GM19455 (cell line): ENCODE data around the gene HRH1.
"Not testable (repeated sequence)": the region's sequence is repeated elsewhere in the genome, so short reads cannot be mapped to it uniquely, and the experiment has no call there.

Experiments
- ATAC-seq: cut with Tn5 transposase; IDR thresholded peaks from one replicate; pipeline ENCODE4 v1.9.1; 2021; ENCODE audit not compliant: unreplicated experiment

HRH1 gene

DNA sequence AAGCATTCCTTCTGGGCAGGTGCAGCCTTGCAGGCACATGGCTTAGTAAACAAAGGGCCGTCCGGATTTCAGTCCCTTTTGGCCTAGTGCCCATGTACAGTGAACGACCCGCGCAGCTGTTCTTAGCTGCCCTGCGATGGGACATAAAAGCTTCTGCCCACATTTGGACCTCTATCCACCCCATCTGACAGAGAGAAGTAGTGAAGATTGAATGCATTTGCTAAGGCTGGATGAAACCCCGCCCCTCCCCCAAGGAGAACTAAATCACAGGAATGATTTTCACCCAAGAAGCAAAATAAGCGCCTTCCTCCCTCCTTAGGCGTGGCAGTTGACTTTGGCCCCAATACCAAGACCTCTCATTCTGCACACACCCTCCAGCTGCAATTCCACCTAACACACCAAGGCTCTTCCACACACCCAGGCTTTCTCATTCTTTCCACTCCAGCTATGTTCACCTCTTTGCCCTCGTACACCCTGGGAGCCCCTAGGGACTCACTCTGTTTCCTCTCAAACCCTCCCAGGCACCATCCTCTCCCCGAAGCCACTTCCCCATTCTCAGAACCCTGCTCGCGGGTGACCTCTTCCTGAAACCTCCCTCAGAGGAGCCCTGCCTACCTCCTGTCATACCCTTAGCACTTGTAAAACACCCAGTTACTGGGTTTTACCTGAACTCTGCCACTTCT lies 14.1 kb upstream of the HRH1 start:
- ATAC-seq, result peak; percentile 85

DNA sequence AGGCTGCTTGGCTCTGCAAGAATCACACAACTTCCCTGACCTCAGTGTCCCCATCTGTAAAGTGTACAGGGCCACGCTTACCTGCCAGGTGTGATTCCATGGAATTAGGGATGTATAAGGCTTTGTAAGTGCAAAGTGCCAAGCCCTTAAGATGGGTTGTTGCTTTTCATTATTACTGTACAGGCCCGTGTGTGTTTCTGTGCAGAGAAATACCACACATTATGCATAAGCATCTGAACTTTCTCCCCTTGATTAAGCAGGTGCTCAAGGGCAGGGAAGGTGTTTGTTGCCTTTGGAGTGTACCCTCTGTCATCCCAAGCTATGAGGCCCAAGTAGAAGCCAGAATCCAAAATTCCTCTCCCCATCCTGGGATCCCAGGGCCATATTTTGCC lies 13.6 kb upstream of the HRH1 start:
- ATAC-seq, result peak; percentile 28

GRCh38 chr3:11143476-11143875 lies 10.8 kb upstream of the HRH1 start:
- ATAC-seq, result no peak

DNA sequence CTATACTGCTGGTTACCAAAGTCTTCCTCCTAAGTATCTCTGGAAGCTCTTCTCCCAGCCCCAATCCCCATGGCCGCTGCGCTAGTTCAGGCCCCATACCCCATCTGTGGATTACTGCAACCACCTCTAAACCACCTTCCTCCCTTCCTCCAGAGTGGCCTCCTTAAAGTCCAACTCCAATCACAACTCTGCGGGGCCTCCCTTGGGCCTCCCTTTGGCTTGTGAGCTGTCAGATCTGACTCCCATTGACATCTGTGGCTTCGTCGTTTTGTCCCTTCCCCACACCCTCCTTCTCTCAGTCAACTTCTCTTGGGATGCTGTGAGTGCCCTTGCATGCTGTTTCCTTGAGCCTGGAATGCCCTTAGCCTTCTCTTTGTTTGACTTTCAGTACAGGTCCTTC lies 9.3 kb upstream of the HRH1 start:
- ATAC-seq, result no peak

DNA sequence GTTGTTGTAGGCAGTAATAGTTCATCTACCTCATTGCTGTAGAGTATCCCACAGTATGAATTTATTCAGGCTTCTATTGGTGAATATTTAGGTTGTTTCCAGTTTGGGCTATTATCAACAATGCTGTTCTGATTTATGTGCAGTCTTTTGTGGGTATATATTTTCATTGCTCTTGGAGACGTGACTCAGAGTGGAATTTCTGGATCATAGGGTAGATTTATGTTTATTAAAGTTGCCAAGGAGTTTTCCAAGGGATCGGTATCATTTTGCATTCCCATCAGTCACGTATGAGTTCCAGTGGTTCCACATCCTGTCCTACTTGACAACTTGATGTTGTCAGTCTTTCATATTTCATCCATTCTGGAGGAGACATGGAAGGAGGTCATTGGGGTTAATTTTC lies 8.4 kb upstream of the HRH1 start:
- ATAC-seq, result no peak

GRCh38 chr3:11146773-11147660 lies 7.3 kb upstream of the HRH1 start:
- no peak for ATAC-seq

GRCh38 chr3:11150256-11150655 lies 4.0 kb upstream of the HRH1 start:
- no peak for ATAC-seq

DNA sequence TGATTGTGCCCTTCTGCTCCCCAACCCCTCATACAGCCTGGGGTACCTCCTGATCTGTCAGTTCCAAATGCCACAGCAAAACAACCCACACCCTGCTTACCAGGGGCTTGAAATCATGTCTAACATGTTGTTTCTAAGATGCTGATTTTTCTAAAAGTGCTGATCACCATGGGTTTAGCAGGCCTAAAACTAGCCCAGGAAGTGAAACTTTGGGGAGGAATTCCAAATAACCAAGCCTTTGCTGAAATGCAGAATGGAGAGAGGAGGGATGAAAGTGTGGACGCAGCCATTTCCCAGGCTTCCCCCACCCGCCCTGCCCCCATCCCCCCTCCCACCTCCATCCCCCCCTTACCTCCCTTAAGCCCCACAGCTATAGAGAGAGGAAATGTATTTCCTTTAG lies 2.0 kb upstream of the HRH1 start:
- no peak for ATAC-seq

DNA sequence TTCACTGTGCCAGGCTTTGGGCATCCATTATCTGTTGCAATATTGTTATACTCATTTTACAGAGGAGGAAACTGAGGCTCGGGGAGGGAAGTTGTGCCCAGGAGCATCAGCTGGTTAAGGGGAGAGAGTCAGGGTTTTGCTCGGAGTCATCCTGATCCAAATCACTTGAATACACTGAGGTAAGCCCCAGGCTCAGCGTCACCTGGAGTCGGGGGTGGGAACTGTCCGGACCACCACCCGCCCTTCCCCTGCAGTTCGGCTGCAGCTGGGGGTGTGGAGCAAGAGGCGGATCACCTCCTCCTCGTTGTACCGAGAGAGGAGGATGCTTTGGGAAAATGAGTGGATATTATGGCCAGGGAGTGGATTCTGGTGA lies 646 bp downstream of the HRH1 start:
- ATAC-seq, result no peak

DNA sequence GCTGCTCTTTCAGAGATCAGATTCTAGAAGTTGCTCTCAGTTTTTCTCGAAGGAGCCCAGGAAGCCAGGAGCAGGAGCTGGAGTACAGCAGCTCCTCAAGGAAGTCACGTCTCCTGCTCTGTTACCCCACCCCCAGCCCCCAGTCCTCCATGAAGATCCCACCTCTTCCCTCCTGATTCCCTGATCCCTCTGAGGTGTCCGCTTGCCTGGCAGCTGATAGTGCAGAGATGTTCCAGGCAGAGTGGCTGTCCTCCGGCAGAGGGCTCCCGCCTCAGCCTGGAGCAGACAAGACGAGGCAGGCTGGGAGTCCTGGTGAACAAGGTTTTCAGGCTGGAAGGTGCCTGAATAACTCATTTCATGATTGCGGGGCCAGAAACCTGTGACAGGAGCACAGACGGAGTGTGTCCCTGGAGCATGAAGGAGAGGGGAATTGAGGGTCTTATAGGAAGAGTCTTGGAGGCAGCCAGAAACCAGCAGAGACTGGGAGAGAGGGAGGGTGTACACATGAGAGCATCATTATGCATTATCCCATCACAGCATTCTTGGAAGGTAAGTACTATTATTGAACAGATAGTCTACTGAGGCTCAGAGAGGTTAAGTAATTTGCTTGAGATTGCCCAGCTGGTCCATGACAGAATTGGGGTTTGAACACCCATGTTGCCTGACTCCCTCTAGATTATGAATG lies 1.2 kb downstream of the HRH1 start:
- ATAC-seq, result no peak

DNA sequence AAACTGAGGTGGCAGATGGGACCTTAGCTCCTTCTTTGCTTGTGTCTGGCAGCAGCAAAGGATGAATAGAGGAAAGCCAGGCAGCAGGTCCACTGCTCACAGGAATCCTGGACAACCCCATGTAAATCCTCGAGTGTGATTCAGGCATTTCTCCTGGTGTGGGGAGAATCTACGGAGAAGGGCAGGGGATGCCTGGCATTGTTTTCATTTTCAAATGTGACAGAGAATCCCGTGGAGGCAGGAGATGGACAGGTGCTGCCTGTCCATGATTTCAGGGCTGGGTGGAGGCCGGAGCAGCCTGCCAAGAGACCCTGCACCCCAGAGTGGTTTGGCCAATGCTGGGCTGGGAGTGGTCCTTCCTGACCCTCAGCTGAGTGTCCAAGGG lies 1.7 kb downstream of the HRH1 start:
- no peak for ATAC-seq

- no peak for ATAC-seq
These were observed 3.1 kb downstream of the HRH1 start for GRCh38 chr3:11157421-11157820.

DNA sequence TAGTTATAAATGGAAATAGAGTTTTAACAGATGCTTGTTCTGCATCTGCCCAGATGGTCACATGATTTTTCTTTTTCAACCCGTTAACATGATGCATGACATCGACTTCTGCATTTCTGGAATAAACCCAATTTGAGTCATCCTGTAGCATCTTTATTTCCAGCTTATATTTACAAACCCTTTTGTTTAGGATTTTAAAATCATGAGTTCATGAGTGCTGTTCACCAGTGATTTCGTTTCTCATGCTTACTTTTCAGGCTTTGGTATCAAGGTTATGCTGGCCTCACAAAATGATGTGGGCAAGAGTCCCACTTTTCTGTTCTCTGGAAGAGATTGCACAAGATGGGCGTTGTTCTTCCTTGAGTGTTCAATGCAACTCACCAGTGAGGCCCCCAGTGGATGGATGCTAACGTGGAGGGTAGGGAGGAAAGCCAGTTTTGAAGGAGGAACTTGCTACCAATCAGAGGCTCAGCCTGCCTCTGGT lies 5.2 kb downstream of the HRH1 start:
- no peak for ATAC-seq

GRCh38 chr3:11161666-11162065 lies 7.4 kb downstream of the HRH1 start:
- ATAC-seq, result no peak

DNA sequence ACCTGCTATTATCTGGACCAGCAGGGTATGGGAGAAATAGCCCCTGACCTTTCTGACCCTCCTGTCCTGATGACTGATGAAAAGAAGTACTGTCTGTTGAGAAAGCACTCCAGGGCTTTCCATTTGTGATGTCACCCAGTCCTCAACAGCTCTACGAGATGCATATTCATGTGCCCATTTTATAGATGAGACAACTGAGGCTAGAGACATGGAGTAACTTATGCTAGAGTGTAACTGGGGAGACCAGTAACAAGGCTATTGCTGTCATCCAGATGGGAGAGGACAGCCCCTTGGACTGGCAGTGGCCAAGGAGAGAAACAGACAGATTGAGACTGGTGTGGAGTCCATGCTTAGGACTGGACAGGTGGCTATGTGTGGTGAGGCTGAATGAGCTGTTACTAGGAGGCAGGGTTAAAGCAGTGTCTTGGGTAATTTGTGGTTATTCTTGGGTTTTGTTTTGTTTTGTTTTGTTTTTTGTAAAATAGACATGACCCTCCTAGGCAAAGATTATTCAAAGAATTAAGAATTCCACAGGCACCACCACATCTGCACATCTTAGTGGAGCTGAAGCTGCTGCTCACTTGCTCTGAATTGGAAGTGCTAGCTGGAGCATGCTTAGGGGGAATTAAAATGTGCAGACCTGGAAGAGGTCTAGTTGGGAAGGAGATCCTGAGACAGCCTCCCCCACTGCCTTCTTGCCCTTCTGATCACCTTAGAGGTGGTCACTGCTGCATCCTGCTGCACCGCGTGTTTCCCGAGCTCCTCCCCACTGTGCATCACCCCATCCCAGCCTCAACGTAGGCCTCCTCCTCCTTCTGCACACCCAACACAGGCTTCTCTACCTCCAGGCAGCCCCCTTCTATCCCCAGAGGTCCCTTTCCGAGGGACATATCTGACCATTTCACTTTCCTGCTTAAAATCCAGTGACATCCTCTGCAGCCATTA lies 8.4 kb downstream of the HRH1 start:
- no peak for ATAC-seq

DNA sequence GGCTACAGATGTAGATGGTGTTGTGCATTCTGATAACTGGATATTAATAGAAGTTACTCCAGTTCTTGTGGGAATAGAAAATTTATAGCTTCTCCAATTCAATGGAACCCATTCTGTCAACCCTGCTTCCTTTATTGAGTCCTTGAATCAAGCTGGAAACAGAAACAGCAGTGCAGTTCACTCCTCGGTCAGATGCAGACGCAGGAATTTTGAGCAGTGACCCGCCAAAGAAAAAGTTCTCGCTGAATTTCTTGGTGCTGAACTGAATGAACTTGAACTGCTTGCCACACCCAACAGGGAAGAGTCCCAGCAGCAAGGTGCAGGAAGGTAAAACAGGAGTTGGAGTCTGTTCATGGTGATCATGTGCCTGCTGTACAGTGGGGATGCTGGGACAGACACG lies 10.3 kb downstream of the HRH1 start:
- ATAC-seq, result no peak

GRCh38 chr3:11165476-11165875 lies 11.2 kb downstream of the HRH1 start:
- ATAC-seq, result no peak

DNA sequence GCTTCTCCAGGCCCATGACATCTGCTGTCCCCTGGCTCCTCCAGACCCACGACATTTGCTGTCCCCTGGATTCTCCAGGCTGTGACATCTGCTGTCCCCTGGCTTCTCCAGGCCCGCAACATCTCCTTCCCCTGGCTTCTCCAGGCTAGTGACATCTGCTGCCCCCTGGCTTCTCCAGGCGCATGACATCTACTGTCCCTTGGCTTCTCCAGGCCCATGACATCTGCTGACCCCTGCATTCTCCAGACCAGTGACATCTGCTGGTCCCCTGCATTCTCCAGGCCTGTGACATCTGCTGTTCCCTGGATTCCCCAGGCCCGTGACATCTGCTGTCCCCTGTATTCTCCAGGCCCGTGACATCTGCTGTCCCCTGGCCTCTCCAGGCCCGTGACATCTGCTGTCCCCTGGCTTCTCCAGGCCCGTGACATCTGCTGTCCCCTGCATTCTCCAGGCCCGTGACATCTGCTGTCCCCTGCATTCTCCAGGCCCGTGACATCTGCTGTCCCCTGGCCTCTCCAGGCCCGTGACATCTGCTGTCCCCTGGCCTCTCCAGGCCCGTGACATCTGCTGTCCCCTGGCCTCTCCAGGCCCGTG lies 12.6 kb downstream of the HRH1 start:
- ATAC-seq, result not testable (repeated sequence)

- ATAC-seq, result no peak
These were observed 13.3 kb downstream of the HRH1 start for GRCh38 chr3:11167590-11167989.

GRCh38 chr3:11168406-11168805 lies 14.1 kb downstream of the HRH1 start:
- no peak for ATAC-seq
